ENCODE measurements around the gene KIAA1958.

GRCh38 chr9:112554516-112554915 is 67.9 kb downstream of the KIAA1958 start:
- TF ChIP-seq POLR2A (IDR thresholded peaks at IDR 0.05) (no peak), CTCF (IDR thresholded peaks at IDR 0.05) (no peak)

Data from Peyer's patch (tissue), 4 donors.